ENCODE data around the gene FANCM. TPM values are rescaled to one million over a fixed set of nuclear protein-coding genes. Genes with fewer than 3 reads are reported as not detected.

Gene FANCM
- total RNA-seq, 2 experiments from 2014 or later, result 15.8 to 17.0 TPM

DNA sequence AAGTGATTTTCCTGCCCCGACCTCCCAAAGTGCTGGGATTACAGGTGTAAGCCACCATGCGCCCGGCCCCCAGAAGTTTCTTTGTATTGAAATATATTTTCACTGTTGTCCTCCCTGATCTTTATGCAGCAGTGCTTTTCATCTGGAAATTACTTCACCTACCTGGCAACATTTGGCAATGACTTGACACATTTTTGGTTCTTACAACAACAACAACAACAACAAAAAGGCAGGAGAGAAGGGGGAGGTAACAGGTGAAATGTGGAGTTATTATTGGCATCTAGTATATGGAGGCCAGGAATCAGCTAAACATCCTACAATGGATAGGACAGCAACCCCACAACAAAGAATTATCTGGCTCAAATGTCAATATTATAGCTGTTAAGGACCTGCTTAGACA is 13.9 kb downstream of the FANCM start:
- DNase-seq, result no peak
- ChIA-PET CTCF (no interaction called here), POLR2A (no interaction called here)
- intact Hi-C loops (cut with micrococcal nuclease), result no loop called here
- no peak overlapping the region for H3K27ac Mint-ChIP-seq
- no peak overlapping the region for H3K4me3 Mint-ChIP-seq
- no peaks in the 10 kb centered on the region for H3K27me3 Mint-ChIP-seq
- peaks cover 14% of the 10 kb centered on the region for H3K36me3 Mint-ChIP-seq (ENCODE audit: low read depth)
- ATAC-seq, result no peak
- no peak for TF ChIP-seq CTCF (IDR thresholded peaks at IDR 0.05)
- H3K4me1 Mint-ChIP-seq (ENCODE audit: low read depth), result no peaks in the 10 kb centered on the region
- no peaks in the 10 kb centered on the region for H3K9me3 Mint-ChIP-seq

DNA sequence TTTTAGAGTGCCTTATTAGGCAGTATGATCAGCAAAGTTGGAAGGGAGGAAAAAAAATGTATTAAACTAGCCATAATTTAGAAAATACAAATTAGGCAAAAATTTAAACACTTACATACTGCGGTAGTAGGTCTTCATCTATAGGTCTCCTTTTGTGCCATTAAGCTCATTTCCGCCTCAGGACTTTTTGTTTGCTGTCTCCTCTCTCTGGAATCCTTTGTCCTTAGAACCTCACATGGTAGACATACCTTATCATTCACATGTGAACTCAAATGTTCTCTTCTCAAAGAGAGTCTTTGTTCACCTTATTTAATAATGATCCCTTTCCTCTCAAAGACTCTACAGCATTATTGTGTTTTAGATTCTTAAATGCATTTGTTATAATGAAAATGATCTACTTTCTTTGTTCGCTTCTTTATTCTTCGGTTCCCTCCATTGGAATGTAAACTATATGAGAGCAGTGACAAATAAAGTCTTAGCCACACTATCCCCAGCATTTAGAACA is 14.7 kb downstream of the FANCM start:
- ChIA-PET CTCF (no interaction called here), POLR2A (no interaction called here)
- Mint-ChIP-seq H3K4me1 (ENCODE audit: low read depth) (no peaks in the 10 kb centered on the region), H3K36me3 (ENCODE audit: low read depth) (peaks cover 8% of the 10 kb centered on the region), H3K4me3 (no peak overlapping the region), H3K27me3 (no peaks in the 10 kb centered on the region), H3K27ac (no peak overlapping the region), H3K9me3 (no peaks in the 10 kb centered on the region)
- TF ChIP-seq CTCF (IDR thresholded peaks at IDR 0.05), result no peak
- intact Hi-C loops (cut with micrococcal nuclease), result no loop called here
- no peak for DNase-seq
- no peak for ATAC-seq

DNA sequence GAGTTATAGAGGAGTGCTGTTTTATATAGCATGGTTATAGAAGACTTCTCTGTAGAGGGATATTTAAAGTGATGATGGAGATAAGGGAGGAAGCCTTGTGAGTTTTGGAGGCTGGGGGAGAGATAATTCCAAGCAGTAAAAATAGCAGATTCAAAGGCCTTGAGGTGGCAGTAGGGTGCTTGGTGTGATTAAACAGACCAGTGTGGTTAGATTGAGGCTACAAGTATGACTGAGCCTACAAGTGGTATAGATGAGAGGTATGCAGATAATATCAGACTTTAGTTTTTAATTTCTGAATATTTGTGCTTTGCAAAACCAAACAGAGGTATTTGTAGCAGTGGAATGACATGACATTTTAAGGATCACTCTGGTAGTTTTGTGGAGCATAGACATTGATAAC is 20.3 kb downstream of the FANCM start:
- DNase-seq (no peak), ATAC-seq (peak; percentile 76)
- no peak overlapping the region for H3K4me3 Mint-ChIP-seq
- ChIA-PET CTCF (no interaction called here), POLR2A (no interaction called here)
- no peak overlapping the region for H3K27ac Mint-ChIP-seq
- H3K36me3 Mint-ChIP-seq (ENCODE audit: low read depth), result no peaks in the 10 kb centered on the region
- H3K4me1 Mint-ChIP-seq (ENCODE audit: low read depth), result peaks cover 5% of the 10 kb centered on the region
- TF ChIP-seq CTCF (IDR thresholded peaks at IDR 0.05), result no peak
- intact Hi-C loops (cut with micrococcal nuclease), result no loop called here
- no peaks in the 10 kb centered on the region for H3K27me3 Mint-ChIP-seq
- H3K9me3 Mint-ChIP-seq, result no peaks in the 10 kb centered on the region

GRCh38 chr14:45169906-45170305 is 34.2 kb downstream of the FANCM start:
- no peak overlapping the region for H3K27ac Mint-ChIP-seq
- no peaks in the 10 kb centered on the region for H3K9me3 Mint-ChIP-seq
- DNase-seq (no peak), ATAC-seq (no peak)
- ChIA-PET CTCF (no interaction called here), POLR2A (interaction anchor here (1.3 kb wide), 1 partner anchor 11 kb away, joined by 4 read pairs; no protein-coding TSS in a partner anchor)
- intact Hi-C loops (cut with micrococcal nuclease), result no loop called here
- no peak for TF ChIP-seq CTCF (IDR thresholded peaks at IDR 0.05)
- no peaks in the 10 kb centered on the region for H3K27me3 Mint-ChIP-seq
- H3K36me3 Mint-ChIP-seq (ENCODE audit: low read depth), result peaks cover 12% of the 10 kb centered on the region
- no peaks in the 10 kb centered on the region for H3K4me1 Mint-ChIP-seq (ENCODE audit: low read depth)
- no peak overlapping the region for H3K4me3 Mint-ChIP-seq

- Mint-ChIP-seq H3K36me3 (ENCODE audit: low read depth) (peaks cover 6% of the 10 kb centered on the region), H3K9me3 (no peaks in the 10 kb centered on the region), H3K27me3 (no peaks in the 10 kb centered on the region), H3K4me3 (no peak overlapping the region), H3K4me1 (ENCODE audit: low read depth) (no peaks in the 10 kb centered on the region), H3K27ac (no peak overlapping the region)
- ATAC-seq (no peak), DNase-seq (no peak)
- intact Hi-C loops (cut with micrococcal nuclease), result no loop called here
- TF ChIP-seq CTCF (IDR thresholded peaks at IDR 0.05), result no peak
- ChIA-PET POLR2A (no interaction called here), CTCF (no interaction called here)
Observed at GRCh38 chr14:45177076-45177475, 41.3 kb downstream of the FANCM start.

Data from activated CD8-positive, alpha-beta T cell treated with anti-CD3 and anti-CD28 coated beads for 36 hours (primary cell).